ENCODE measurements around the gene ARL6.
"Not testable (repeated sequence)": the region's sequence is repeated elsewhere in the genome, so short reads cannot be mapped to it uniquely, and the experiment has no call there.

The ARL6 gene

DNA sequence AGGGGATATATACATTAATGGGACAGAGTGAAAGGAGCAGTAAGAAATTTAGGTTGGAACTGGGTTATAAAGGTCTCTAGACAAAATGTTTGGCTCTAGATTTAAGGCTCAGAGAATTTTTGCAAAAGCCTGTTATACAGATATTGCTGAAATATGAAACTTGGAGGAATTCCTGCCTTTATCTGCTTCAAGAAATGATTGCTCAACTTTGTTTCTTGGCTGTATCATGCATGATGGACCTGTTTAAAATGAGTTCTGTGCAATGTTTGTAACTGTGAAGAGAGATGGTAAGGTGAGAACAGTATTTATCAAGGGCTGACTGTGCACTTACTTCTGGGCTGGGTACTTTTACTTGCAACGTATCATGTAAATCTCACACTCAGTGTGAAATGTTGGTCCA, 60.5 kb downstream of the ARL6 start:
- in situ Hi-C loops (cut with MboI; ENCODE audit: low pct_unique_long_range_greater_than_20kb, low sequenced_read_pairs, unreplicated experiment) = no loop called here
- no peak for DNase-seq (ENCODE audit: low spot score)
- TF ChIP-seq, protein P1, sequence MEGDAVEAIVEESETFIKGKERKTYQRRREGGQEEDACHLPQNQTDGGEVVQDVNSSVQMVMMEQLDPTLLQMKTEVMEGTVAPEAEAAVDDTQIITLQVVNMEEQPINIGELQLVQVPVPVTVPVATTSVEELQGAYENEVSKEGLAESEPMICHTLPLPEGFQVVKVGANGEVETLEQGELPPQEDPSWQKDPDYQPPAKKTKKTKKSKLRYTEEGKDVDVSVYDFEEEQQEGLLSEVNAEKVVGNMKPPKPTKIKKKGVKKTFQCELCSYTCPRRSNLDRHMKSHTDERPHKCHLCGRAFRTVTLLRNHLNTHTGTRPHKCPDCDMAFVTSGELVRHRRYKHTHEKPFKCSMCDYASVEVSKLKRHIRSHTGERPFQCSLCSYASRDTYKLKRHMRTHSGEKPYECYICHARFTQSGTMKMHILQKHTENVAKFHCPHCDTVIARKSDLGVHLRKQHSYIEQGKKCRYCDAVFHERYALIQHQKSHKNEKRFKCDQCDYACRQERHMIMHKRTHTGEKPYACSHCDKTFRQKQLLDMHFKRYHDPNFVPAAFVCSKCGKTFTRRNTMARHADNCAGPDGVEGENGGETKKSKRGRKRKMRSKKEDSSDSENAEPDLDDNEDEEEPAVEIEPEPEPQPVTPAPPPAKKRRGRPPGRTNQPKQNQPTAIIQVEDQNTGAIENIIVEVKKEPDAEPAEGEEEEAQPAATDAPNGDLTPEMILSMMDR (IDR thresholded peaks at IDR 0.05; ENCODE audit: extremely low read depth, insufficient read depth, missing control alignments) = no peak

DNA sequence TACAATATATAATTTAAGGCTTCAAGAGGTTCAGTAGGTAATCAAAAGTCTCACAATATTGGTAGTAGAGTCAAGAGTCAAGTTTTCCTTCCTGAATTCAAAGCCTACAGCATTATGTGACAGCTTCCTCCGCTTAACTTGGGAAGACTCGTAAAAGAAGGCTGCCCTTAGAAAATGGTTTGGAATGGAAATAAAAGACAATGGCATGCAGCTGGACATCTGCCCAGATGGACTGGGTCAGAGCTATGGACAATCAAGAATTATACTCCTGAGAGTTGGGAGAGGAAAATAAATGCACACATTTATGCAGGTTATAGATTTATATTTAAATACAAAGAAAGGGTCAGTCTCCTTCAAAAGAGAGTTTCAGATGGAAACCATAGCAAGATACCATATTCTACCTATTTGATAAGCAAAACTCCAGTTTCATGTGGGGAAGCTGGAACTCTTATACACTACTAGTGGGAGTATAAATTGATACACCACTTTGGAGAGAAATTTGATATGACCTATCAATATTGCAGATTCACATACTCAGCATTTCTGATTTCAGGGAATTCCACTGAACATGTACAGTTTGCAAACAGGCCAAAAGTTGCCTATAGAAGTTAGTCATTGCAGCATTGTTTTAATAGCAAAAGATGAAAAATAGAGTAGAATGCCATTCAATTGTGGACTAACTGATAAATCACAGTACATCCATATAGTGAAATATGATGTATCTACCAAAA, 63.3 kb downstream of the ARL6 start:
- DNase-seq (ENCODE audit: low spot score) = no peak
- in situ Hi-C loops (cut with MboI; ENCODE audit: low pct_unique_long_range_greater_than_20kb, low sequenced_read_pairs, unreplicated experiment) = no loop called here
- TF ChIP-seq, protein P1 (IDR thresholded peaks at IDR 0.05; ENCODE audit: extremely low read depth, insufficient read depth, missing control alignments) = no peak

DNA sequence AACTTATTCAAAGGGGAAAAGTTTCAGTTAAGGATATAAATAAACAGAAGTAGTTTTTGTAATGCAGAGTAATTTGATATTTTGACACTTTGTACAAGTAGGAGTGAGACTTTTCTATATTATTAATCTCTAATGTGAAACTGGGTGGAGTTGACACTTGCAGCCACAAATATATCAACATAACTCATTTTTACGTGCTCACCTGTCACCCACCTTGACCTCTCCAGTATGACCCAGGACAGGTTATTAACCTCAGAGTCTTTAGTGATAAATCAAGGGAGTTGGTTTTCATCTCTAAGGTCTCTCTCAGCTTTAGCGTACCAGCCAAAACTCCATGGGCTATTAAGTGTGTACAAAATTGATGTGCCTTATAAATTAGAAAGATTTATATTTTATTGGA, 64.6 kb downstream of the ARL6 start:
- no peak for DNase-seq (ENCODE audit: low spot score)
- TF ChIP-seq, protein P1 (IDR thresholded peaks at IDR 0.05; ENCODE audit: extremely low read depth, insufficient read depth, missing control alignments) = no peak
- in situ Hi-C loops (cut with MboI; ENCODE audit: low pct_unique_long_range_greater_than_20kb, low sequenced_read_pairs, unreplicated experiment) = no loop called here

DNA sequence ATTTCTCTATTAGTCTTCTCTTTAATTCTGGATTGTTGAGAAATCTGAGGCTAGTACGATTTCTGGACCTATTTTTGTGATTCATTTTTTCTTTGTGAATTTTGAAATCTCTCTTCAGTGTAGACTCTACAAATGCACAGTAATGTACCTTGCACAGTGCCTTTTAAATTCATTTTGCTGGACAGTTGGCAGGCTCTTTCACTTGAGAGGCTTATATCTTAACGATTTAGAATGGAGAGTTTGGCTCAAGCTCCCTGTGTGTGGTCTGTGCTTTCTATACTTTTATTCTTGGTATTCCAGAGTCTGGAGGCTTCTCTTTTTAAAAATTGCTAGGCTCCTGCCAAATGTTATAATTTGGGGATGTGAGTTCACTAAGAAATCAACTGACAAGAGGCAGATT, 66.1 kb downstream of the ARL6 start:
- in situ Hi-C loops (cut with MboI; ENCODE audit: low pct_unique_long_range_greater_than_20kb, low sequenced_read_pairs, unreplicated experiment) = no loop called here
- no peak for DNase-seq (ENCODE audit: low spot score)
- TF ChIP-seq, protein P1 (IDR thresholded peaks at IDR 0.05; ENCODE audit: extremely low read depth, insufficient read depth, missing control alignments) = no peak

GRCh38 chr3:97831140-97831539, 66.6 kb downstream of the ARL6 start:
- no peak for DNase-seq (ENCODE audit: low spot score)
- in situ Hi-C loops (cut with MboI; ENCODE audit: low pct_unique_long_range_greater_than_20kb, low sequenced_read_pairs, unreplicated experiment) = no loop called here
- TF ChIP-seq, protein P1 (IDR thresholded peaks at IDR 0.05; ENCODE audit: extremely low read depth, insufficient read depth, missing control alignments) = no peak

DNA sequence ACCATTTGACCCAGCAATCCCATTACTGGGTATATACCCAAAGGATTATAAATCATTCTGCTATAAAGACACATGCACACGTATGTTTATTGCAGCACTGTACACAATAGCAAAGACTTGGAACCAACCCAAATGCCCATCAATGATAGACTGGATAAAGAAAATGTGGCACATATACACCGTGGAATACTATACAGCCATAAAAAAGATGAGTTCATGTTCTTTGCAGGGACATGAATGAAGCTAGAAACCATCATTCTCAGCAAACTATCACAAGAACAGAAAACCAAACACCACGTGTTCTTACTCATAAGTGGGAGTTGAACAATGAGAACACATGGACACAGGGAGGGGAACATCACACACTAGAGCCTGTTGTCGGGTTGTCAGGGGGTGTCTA, 68.6 kb downstream of the ARL6 start:
- DNase-seq (ENCODE audit: low spot score); in situ Hi-C loops (cut with MboI; ENCODE audit: low pct_unique_long_range_greater_than_20kb, low sequenced_read_pairs, unreplicated experiment): not testable (repeated sequence)

DNA sequence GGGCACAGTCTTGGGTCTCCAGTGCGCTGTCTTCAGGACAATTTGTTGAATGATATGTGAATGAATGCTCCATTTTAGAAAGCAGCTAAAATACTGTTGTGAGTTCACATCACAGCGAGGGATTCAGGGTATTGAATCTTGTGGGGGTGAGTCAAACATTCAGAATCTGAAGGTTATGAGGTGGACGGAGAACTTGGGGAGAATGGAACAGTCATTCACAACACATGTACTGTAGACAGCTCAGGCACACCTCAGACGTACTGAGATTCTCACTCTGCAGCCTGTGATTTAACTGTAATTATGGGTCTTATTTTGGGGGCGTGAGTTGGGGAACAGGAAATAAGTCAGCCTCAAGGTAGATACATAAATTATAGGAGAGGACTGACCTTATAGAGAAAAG, 71.2 kb downstream of the ARL6 start:
- DNase-seq (ENCODE audit: low spot score) = no peak
- in situ Hi-C loops (cut with MboI; ENCODE audit: low pct_unique_long_range_greater_than_20kb, low sequenced_read_pairs, unreplicated experiment) = no loop called here
- TF ChIP-seq, protein P1 (IDR thresholded peaks at IDR 0.05; ENCODE audit: extremely low read depth, insufficient read depth, missing control alignments) = no peak
